GM18868 (cell line): ENCODE results near the gene KMT2B.
"Not testable (repeated sequence)": the region's sequence is repeated elsewhere in the genome, so short reads cannot be mapped to it uniquely, and the experiment has no call there.

Source experiments
- ATAC-seq: cut with Tn5 transposase; IDR thresholded peaks from one replicate; pipeline ENCODE4 v1.9.1; 2021; ENCODE audit warnings: mild to moderate bottlenecking, moderate library complexity; ENCODE audit not compliant: unreplicated experiment

The KMT2B gene

GRCh38 chr19:35712567-35713505, 5.0 kb upstream of the KMT2B start:
- no peak for ATAC-seq

GRCh38 chr19:35713506-35713850, 4.3 kb upstream of the KMT2B start:
- no peak for ATAC-seq

GRCh38 chr19:35713904-35714495, 3.8 kb upstream of the KMT2B start:
- ATAC-seq, result no peak

GRCh38 chr19:35714601-35715354, 3.0 kb upstream of the KMT2B start:
- ATAC-seq, result no peak

GRCh38 chr19:35715355-35715809, 2.4 kb upstream of the KMT2B start:
- ATAC-seq, result no peak

DNA sequence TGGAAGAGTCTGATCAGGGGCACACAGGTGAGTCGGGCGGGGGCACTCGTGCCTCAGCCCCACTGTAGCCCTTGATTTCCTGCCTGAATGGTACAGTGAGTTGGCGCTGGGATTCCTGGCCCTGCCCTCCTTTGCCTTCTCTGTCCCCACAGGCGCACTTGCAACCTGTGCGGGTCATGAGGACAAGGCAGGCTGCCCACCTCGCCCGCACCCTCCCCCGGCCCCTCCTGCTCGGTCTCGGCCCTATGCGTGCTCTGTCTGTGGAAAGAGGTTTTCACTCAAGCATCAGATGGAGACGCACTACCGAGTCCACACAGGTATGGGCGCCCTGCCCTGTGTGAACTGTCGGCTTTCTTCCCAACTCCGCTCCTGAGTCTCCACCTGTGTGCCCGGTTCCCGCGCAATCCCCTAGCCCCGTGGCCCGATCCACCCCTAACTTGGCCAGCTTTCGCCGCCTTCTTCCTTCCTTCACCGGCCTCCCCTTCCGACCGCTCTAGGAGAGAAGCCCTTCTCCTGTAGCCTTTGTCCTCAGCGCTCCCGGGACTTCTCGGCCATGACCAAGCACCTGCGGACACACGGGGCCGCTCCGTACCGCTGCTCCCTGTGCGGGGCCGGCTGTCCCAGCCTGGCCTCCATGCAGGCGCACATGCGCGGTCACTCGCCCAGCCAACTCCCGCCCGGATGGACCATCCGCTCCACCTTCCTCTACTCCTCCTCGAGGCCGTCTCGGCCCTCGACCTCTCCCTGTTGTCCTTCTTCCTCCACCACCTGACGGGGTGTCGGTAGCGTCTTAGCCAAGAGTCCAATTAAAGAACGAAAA, 1.6 kb upstream of the KMT2B start:
- ATAC-seq, result no peak

DNA sequence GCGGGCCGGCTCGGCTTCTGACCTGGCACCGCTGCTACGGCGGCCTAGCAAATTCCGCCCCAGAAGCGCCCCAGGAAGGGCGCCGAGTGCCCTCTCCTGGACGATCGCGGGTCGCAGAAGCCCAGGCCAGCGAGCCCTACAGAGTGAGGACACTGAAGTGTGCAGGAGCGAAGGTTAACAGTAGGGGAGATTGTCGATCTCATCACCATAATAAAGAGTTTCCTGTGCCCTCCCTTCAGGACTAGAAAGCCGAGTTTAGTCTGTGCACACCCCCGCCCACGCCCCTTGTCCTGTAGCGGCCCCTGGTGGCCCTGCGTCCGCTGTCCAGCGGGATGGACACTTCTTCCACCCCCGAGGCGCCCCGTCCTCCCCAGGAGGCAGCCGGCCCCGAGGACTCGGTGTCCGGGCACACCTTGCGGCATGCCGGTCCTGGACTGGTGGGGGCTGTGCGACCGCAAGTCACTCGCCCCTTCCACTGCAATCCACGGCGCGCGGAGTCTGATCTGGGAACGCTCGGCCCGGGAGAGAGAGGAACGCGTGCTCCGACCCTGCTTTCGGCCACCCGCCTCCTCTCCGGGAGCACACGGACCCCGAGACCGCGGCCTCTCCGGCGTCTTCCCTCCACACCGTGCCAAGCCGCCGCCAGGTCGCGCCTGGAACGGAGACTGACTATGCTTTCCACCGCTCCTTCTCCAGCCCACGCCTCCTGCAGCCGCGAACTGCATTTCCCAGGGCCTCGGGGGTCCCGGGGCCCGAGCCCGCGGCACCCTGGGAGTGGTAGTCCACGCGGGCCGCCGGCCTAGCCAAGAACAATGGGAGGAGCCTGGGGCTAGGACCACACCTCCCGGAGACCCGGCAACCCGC, 770 bp upstream of the KMT2B start:
- peak; percentile 65 for ATAC-seq

- ATAC-seq, result peak; percentile 2
Measured at GRCh38 chr19:35718345-35719041, 690 bp downstream of the KMT2B start.

- ATAC-seq, result no peak
Measured at GRCh38 chr19:35719402-35720162, 1.8 kb downstream of the KMT2B start.

DNA sequence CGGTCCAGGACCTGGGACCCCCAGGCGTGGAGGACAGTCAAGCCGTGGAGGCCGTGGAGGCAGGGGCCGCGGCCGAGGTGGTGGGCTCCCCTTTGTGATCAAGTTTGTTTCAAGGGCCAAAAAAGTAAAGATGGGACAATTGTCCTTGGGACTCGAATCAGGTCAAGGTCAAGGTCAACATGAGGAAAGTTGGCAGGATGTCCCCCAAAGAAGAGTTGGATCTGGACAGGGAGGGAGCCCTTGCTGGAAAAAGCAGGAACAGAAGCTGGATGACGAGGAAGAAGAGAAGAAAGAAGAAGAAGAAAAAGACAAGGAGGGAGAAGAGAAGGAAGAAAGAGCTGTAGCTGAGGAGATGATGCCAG, 2.3 kb downstream of the KMT2B start:
- no peak for ATAC-seq

GRCh38 chr19:35720648-35721047, 2.8 kb downstream of the KMT2B start:
- ATAC-seq, result no peak

- ATAC-seq, result no peak
Measured at GRCh38 chr19:35721374-35721773, 3.6 kb downstream of the KMT2B start.

- no peak for ATAC-seq
Measured at GRCh38 chr19:35722461-35722860, 4.7 kb downstream of the KMT2B start.

DNA sequence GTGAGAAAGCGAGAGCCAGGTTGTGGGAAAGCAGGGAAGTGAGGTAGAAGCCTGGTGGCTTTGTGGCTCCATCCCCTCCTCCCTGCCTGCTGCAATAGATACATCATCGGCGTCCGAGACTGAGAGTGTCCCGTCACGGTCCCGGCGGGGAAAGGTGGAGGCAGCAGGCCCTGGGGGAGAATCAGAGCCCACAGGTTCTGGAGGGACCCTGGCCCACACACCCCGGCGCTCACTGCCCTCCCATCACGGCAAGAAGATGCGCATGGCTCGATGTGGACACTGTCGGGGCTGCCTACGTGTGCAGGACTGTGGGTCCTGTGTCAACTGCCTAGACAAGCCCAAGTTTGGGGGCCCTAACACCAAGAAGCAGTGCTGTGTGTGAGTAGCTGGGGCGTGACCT, 5.1 kb downstream of the KMT2B start:
- ATAC-seq, result no peak

- no peak for ATAC-seq
Measured at GRCh38 chr19:35723671-35724070, 5.9 kb downstream of the KMT2B start.

DNA sequence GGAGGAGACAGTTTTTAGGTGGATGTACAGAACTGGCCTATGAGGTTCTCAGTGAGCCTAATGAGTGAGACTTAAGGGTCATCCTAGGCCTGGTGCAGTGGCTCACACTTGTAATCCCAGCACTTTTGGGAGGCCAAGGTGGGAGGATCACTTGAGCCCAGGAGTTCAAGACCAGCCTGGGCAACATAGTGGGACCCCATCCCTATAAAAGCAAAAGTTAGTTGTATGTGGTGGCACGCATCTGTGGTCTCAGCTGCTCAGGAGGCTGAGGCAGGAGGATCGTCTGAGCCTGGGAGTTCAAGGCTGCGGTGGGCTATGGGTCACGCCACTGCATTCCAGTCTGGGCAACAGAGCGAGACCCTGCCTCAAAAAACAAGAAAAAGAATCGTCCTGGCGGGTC, 6.3 kb downstream of the KMT2B start:
- ATAC-seq, result not testable (repeated sequence)

- ATAC-seq, result no peak
Measured at GRCh38 chr19:35724560-35724959, 6.8 kb downstream of the KMT2B start.

GRCh38 chr19:35725216-35725861, 7.5 kb downstream of the KMT2B start:
- no peak for ATAC-seq
